ENCODE data around the gene SLC7A7.
"Not testable (repeated sequence)": the region's sequence is repeated elsewhere in the genome, so short reads cannot be mapped to it uniquely, and the experiment has no call there.

SLC7A7 gene

GRCh38 chr14:22761734-22762133 is 53.5 kb downstream of the SLC7A7 start:
- no peak for DNase-seq (ENCODE audit: low spot score in 2 of 2)
- peaks cover 5% of the 10 kb centered on the region; the same call in 1 of the 2 replicates for H3K9me3 ChIP-seq
- H3K4me3 ChIP-seq: no peak overlapping the region
- no peaks in the 10 kb centered on the region for H3K27me3 ChIP-seq (ENCODE audit: low read depth)
- H3K4me1 ChIP-seq: peaks cover 6% of the 10 kb centered on the region
- in situ Hi-C loops (cut with MboI; ENCODE audit: low sequenced_read_pairs): no loop called here
- H3K36me3 ChIP-seq (replicated peaks): peaks cover 2% of the 10 kb centered on the region

- H3K4me1 ChIP-seq; H3K4me3 ChIP-seq; H3K27me3 ChIP-seq (ENCODE audit: low read depth); H3K36me3 ChIP-seq (replicated peaks); DNase-seq (ENCODE audit: low spot score in 2 of 2); H3K9me3 ChIP-seq; in situ Hi-C loops (cut with MboI; ENCODE audit: low sequenced_read_pairs): not testable (repeated sequence)
Observed at GRCh38 chr14:22757972-22758650, 57.1 kb downstream of the SLC7A7 start.

DNA sequence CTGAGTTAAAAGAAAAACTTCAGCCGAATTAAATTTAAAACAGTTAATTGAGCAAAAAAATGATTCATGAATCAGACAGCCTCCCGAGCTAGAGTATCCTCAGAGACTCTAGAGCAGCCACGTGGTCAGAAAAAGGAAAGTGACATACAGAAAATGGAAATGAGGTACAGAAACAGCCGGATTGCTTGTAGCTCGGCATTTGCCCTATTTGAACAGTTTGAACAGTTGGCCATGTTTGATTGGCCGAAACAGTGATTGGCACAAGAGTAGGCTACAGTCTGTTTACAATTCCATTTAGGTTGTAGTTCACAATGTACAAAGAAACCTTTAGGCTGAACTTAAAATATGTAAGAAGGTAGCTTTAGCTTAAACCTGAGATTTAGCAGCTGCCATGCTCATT is 61.6 kb downstream of the SLC7A7 start:
- Histone ChIP-seq H3K9me3 (no peaks in the 10 kb centered on the region), H3K36me3 (replicated peaks) (no peaks in the 10 kb centered on the region), H3K4me1 (no peaks in the 10 kb centered on the region), H3K27me3 (ENCODE audit: low read depth) (no peaks in the 10 kb centered on the region), H3K4me3 (no peak overlapping the region)
- no peak for DNase-seq (ENCODE audit: low spot score in 2 of 2)
- in situ Hi-C loops (cut with MboI; ENCODE audit: low sequenced_read_pairs): no loop called here

GRCh38 chr14:22752422-22752821 is 62.8 kb downstream of the SLC7A7 start:
- Histone ChIP-seq H3K36me3 (replicated peaks) (no peaks in the 10 kb centered on the region), H3K4me3 (no peak overlapping the region), H3K4me1 (no peaks in the 10 kb centered on the region), H3K9me3 (no peaks in the 10 kb centered on the region), H3K27me3 (ENCODE audit: low read depth) (no peaks in the 10 kb centered on the region)
- no peak for DNase-seq (ENCODE audit: low spot score in 2 of 2)
- in situ Hi-C loops (cut with MboI; ENCODE audit: low sequenced_read_pairs): no loop called here

DNA sequence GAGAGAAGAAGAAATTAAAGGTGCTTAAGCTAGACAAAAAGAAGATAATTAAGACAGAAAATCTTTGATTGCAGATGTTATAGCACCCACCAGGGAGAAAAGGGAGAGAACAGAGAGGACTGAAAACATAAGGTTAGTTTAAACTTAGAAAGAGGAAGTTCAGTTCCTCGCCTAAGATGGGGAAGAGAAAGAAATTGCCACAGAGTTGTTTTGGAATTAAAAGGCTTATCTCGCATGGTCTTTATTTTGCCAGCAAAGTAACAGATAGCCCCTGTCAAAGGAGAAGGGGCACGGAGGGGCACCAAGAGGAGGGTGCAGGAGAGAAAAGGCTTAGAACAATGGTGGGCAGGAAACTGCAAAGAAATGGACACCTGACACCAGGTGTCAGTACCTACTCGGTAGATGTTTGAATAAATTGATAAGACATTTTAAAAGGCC is 66.6 kb downstream of the SLC7A7 start:
- DNase-seq (ENCODE audit: low spot score in 2 of 2): no peak
- H3K27me3 ChIP-seq (ENCODE audit: low read depth): 0 out of 2 replicates have a peak, but pooled peaks cover 4% of the 10 kb centered on the region
- no peaks in the 10 kb centered on the region for H3K36me3 ChIP-seq (replicated peaks)
- no peaks in the 10 kb centered on the region for H3K9me3 ChIP-seq
- in situ Hi-C loops (cut with MboI; ENCODE audit: low sequenced_read_pairs): no loop called here
- no peak overlapping the region for H3K4me3 ChIP-seq
- no peaks in the 10 kb centered on the region for H3K4me1 ChIP-seq

- DNase-seq (ENCODE audit: low spot score in 2 of 2): no peak
- Histone ChIP-seq H3K4me3 (no peak overlapping the region), H3K36me3 (replicated peaks) (no peaks in the 10 kb centered on the region), H3K4me1 (no peaks in the 10 kb centered on the region), H3K9me3 (no peaks in the 10 kb centered on the region), H3K27me3 (ENCODE audit: low read depth) (0 out of 2 replicates have a peak, but pooled peaks cover 5% of the 10 kb centered on the region)
- in situ Hi-C loops (cut with MboI; ENCODE audit: low sequenced_read_pairs): no loop called here
Observed at GRCh38 chr14:22748206-22748605, 67.0 kb downstream of the SLC7A7 start.

DNA sequence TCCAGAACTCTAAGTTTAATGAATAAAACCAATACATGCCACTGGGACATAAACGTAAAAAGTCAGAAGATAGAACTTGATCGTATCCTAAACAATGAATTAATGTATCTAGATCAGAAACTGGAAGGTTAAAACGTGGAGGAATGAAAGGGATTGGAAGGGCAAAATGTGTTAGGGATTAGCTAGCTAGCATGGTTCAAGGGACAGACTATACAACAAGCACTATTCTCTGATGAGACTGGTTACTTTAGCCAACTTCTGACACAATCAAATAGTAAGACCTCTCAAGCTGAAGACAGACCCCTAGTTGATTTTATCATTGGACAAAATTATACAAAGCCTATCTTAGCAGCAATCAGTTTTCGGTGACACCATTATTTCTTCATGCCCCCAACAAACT is 67.5 kb downstream of the SLC7A7 start:
- Histone ChIP-seq H3K9me3 (no peaks in the 10 kb centered on the region), H3K4me3 (no peak overlapping the region), H3K27me3 (ENCODE audit: low read depth) (0 out of 2 replicates have a peak, but pooled peaks cover 5% of the 10 kb centered on the region), H3K36me3 (replicated peaks) (no peaks in the 10 kb centered on the region), H3K4me1 (no peaks in the 10 kb centered on the region)
- DNase-seq (ENCODE audit: low spot score in 2 of 2): no peak
- in situ Hi-C loops (cut with MboI; ENCODE audit: low sequenced_read_pairs): no loop called here

DNA sequence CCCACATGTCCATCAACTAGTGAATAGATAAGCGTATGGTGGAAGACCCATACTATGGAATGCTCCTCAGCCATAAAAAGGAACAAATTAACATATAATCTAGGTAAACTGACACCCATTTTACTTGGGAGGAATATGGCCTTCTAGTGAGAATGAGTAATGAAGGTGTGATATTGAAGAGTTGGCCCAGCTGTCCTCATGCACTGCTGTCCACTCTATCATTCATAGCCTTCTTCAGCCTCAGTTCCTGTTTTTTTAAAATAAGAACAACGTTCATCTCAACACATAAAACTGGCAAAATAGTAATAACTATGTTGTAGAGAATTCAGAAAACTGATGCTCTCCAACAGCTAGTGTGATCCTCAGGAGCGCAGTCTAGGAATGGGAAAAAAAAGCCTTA is 75.2 kb downstream of the SLC7A7 start:
- Histone ChIP-seq H3K36me3 (replicated peaks) (no peaks in the 10 kb centered on the region), H3K4me3 (no peak overlapping the region), H3K4me1 (no peaks in the 10 kb centered on the region), H3K27me3 (ENCODE audit: low read depth) (0 out of 2 replicates have a peak, but pooled peaks cover 5% of the 10 kb centered on the region), H3K9me3 (no peaks in the 10 kb centered on the region)
- DNase-seq (ENCODE audit: low spot score in 2 of 2): no peak
- in situ Hi-C loops (cut with MboI; ENCODE audit: low sequenced_read_pairs): no loop called here

DNA sequence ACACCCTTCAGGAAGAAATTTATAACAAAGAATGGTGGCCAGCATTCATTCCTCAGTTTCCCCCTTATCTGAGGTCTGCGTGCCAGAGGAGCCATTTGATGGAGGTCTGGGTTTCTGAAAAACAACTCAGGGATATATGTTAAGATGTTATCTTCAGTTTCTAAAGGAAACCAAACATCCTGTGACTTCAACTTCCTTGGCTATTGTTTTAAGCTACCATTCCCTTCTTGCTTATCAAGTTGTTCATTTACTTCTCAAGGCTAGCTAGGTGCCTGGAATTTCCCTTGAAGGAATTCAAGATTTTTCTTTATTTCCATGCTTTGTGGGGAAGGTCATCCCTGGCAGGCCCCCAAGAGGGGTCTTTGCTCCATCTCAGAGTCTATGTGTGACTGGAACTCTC is 75.8 kb downstream of the SLC7A7 start:
- Histone ChIP-seq H3K36me3 (replicated peaks) (no peaks in the 10 kb centered on the region), H3K4me3 (no peak overlapping the region), H3K27me3 (ENCODE audit: low read depth) (0 out of 2 replicates have a peak, but pooled peaks cover 5% of the 10 kb centered on the region), H3K4me1 (no peaks in the 10 kb centered on the region), H3K9me3 (no peaks in the 10 kb centered on the region)
- in situ Hi-C loops (cut with MboI; ENCODE audit: low sequenced_read_pairs): no loop called here
- DNase-seq (ENCODE audit: low spot score in 2 of 2): no peak

DNA sequence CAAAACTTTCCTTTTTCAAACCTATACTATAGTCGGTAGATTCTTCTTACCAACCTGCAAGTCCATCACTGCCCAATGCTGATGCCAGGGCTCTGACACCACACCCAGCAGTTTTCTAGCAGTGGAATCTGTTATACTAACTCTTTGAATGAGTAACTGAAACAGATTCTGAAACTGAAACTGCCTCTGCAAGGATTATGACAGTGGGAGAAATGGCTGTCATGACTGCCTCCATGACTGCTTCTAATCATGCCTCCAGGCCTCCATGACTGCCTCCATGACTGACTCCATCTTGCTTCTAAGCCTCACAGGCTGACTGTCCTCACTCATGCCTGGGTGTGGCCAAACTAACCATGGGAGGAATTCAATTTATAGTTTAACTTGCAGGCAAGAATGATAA is 78.2 kb downstream of the SLC7A7 start:
- in situ Hi-C loops (cut with MboI; ENCODE audit: low sequenced_read_pairs): no loop called here
- H3K4me1 ChIP-seq: no peaks in the 10 kb centered on the region
- no peak overlapping the region for H3K4me3 ChIP-seq
- DNase-seq (ENCODE audit: low spot score in 2 of 2): no peak
- H3K9me3 ChIP-seq: no peaks in the 10 kb centered on the region
- no peaks in the 10 kb centered on the region for H3K27me3 ChIP-seq (ENCODE audit: low read depth)
- no peaks in the 10 kb centered on the region for H3K36me3 ChIP-seq (replicated peaks)

DNA sequence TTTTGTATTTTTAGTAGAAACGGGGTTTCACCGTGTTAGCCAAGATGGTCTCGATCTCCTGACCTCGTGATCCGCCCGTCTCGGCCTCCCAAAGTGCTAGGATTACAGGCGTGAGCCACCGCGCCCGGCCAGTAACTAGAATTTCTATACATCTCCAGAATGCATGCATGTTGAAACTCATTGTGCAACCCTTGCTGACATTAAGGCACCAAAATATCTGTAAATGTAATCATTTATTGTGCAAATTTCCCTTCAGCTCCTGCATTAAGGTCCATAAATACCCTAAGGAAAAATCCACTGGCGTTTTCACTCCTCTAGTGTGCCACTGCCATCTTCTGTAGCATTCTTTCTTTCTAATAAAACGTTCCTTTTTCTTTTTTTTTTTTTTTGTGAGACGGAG is 78.9 kb downstream of the SLC7A7 start:
- DNase-seq (ENCODE audit: low spot score in 2 of 2); H3K9me3 ChIP-seq; H3K36me3 ChIP-seq (replicated peaks); H3K4me1 ChIP-seq; in situ Hi-C loops (cut with MboI; ENCODE audit: low sequenced_read_pairs); H3K4me3 ChIP-seq; H3K27me3 ChIP-seq (ENCODE audit: low read depth): not testable (repeated sequence)

DNA sequence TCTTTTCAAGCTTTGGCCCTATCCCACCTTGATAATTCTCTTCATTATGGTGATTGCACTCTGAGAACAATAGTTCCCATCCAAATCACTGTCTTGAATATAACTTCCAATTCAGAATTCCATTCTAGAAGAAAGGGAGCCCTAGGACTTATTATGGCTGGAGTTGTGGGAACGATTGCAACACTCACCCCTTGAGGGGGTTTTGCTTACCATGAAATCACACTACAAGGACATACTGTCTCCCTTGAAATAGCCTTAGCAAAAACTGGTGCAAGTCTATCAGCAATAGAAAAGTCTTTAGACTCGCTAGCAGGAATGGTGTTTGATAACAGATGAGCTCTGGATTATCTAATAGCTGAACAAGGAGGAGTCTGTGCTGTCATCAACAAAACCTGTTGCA is 80.1 kb downstream of the SLC7A7 start:
- no peak for DNase-seq (ENCODE audit: low spot score in 2 of 2)
- Histone ChIP-seq H3K27me3 (ENCODE audit: low read depth) (no peaks in the 10 kb centered on the region), H3K9me3 (no peaks in the 10 kb centered on the region), H3K4me1 (no peaks in the 10 kb centered on the region), H3K4me3 (no peak overlapping the region), H3K36me3 (replicated peaks) (no peaks in the 10 kb centered on the region)
- in situ Hi-C loops (cut with MboI; ENCODE audit: low sequenced_read_pairs): no loop called here

- Histone ChIP-seq H3K27me3 (ENCODE audit: low read depth) (no peaks in the 10 kb centered on the region), H3K36me3 (replicated peaks) (no peaks in the 10 kb centered on the region), H3K4me3 (no peak overlapping the region), H3K4me1 (no peaks in the 10 kb centered on the region), H3K9me3 (no peaks in the 10 kb centered on the region)
- in situ Hi-C loops (cut with MboI; ENCODE audit: low sequenced_read_pairs): no loop called here
- DNase-seq (ENCODE audit: low spot score in 2 of 2): no peak
Observed at GRCh38 chr14:22733829-22734228, 81.4 kb downstream of the SLC7A7 start.

- DNase-seq (ENCODE audit: low spot score in 2 of 2); H3K36me3 ChIP-seq (replicated peaks); H3K9me3 ChIP-seq; in situ Hi-C loops (cut with MboI; ENCODE audit: low sequenced_read_pairs); H3K27me3 ChIP-seq (ENCODE audit: low read depth); H3K4me1 ChIP-seq; H3K4me3 ChIP-seq: not testable (repeated sequence)
Observed at GRCh38 chr14:22732062-22732461, 83.2 kb downstream of the SLC7A7 start.

- no peak for DNase-seq (ENCODE audit: low spot score in 2 of 2)
- Histone ChIP-seq H3K27me3 (ENCODE audit: low read depth) (no peaks in the 10 kb centered on the region), H3K36me3 (replicated peaks) (no peaks in the 10 kb centered on the region), H3K4me1 (no peaks in the 10 kb centered on the region), H3K4me3 (no peak overlapping the region), H3K9me3 (no peaks in the 10 kb centered on the region)
- in situ Hi-C loops (cut with MboI; ENCODE audit: low sequenced_read_pairs): no loop called here
Observed at GRCh38 chr14:22726012-22726411, 89.2 kb downstream of the SLC7A7 start.

All from HAP-1 (cell line).